Measurements from ENCODE around the gene HOGA1. TPM values are rescaled to one million over a fixed set of nuclear protein-coding genes. Genes with fewer than 3 reads are reported as not detected.

HOGA1 gene
- total RNA-seq, 2 experiments from 2014 or later: not detected

- H3K36me3 Mint-ChIP-seq: no peaks in the 10 kb centered on the region
- no peaks in the 10 kb centered on the region for H3K9me3 Mint-ChIP-seq
- H3K27me3 Mint-ChIP-seq: peaks cover 7% of the 10 kb centered on the region
- no peak for DNase-seq
- H3K27ac Mint-ChIP-seq: no peak overlapping the region
- POLR2A ChIA-PET: no interaction called here
- ATAC-seq (ENCODE audit: low read depth): no peak
- H3K4me1 Mint-ChIP-seq: no peaks in the 10 kb centered on the region
- H3K4me3 Mint-ChIP-seq: no peak overlapping the region
Measured at GRCh38 chr10:97597778-97598177, 13.6 kb downstream of the HOGA1 start.

GRCh38 chr10:97598407-97599271, 14.4 kb downstream of the HOGA1 start:
- H3K4me3 Mint-ChIP-seq: no peak overlapping the region
- no peak for ATAC-seq (ENCODE audit: low read depth)
- DNase-seq: no peak
- POLR2A ChIA-PET: no interaction called here
- no peaks in the 10 kb centered on the region for H3K36me3 Mint-ChIP-seq
- H3K4me1 Mint-ChIP-seq: no peaks in the 10 kb centered on the region
- peaks cover 7% of the 10 kb centered on the region for H3K27me3 Mint-ChIP-seq
- no peaks in the 10 kb centered on the region for H3K9me3 Mint-ChIP-seq
- no peak overlapping the region for H3K27ac Mint-ChIP-seq

DNA sequence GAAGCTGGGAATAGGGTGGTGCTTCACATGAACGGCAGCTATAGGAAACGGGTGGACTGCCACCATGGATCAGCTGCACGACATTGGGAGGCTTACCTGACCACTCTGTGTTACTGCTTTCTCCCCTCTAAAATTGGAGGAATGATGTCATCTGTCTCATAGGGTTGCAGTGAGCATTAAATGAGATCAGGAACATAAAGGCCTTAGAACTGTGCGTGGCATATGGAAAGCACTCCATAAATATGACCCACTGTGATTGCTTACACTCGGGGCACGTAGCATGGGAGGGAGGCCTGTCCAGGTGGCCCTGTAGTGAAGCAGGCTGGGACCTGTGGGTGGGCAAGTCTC, 15.1 kb downstream of the HOGA1 start:
- DNase-seq (no peak), ATAC-seq (ENCODE audit: low read depth) (no peak)
- no peaks in the 10 kb centered on the region for H3K4me1 Mint-ChIP-seq
- no peak overlapping the region for H3K27ac Mint-ChIP-seq
- no peak overlapping the region for H3K4me3 Mint-ChIP-seq
- H3K9me3 Mint-ChIP-seq: no peaks in the 10 kb centered on the region
- POLR2A ChIA-PET: no interaction called here
- peaks cover 7% of the 10 kb centered on the region for H3K27me3 Mint-ChIP-seq
- H3K36me3 Mint-ChIP-seq: no peaks in the 10 kb centered on the region

DNA sequence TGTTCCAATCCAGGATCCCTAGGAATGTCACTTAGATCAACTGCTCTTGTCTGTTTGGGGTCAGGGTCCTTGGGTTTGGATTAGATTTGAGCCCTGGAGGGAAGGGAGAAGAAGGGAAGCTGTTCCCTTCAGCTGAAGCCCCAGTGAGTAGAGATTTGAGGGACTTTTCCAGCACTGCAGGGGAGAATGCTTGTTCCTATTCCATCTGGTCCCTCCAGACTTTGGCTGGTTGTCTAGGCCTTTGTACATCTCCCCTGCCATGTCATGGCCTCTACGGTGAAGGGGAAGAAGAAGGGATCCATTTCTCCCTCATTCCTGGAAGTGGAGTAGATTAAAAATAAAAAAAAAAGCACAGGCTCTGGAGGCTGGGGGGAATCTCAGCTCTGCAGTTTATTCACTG, 16.4 kb downstream of the HOGA1 start:
- H3K9me3 Mint-ChIP-seq: no peaks in the 10 kb centered on the region
- ATAC-seq (ENCODE audit: low read depth) (no peak), DNase-seq (no peak)
- no peaks in the 10 kb centered on the region for H3K36me3 Mint-ChIP-seq
- peaks cover 9% of the 10 kb centered on the region for H3K27me3 Mint-ChIP-seq
- H3K27ac Mint-ChIP-seq: no peak overlapping the region
- H3K4me1 Mint-ChIP-seq: no peaks in the 10 kb centered on the region
- POLR2A ChIA-PET: no interaction called here
- no peak overlapping the region for H3K4me3 Mint-ChIP-seq

GRCh38 chr10:97601268-97602215, 17.4 kb downstream of the HOGA1 start:
- no peaks in the 10 kb centered on the region for H3K36me3 Mint-ChIP-seq
- H3K27me3 Mint-ChIP-seq: peaks cover 7% of the 10 kb centered on the region
- no peak overlapping the region for H3K4me3 Mint-ChIP-seq
- no peak overlapping the region for H3K27ac Mint-ChIP-seq
- ATAC-seq (ENCODE audit: low read depth): no peak
- POLR2A ChIA-PET: no interaction called here
- DNase-seq: no peak
- no peaks in the 10 kb centered on the region for H3K4me1 Mint-ChIP-seq
- no peaks in the 10 kb centered on the region for H3K9me3 Mint-ChIP-seq

DNA sequence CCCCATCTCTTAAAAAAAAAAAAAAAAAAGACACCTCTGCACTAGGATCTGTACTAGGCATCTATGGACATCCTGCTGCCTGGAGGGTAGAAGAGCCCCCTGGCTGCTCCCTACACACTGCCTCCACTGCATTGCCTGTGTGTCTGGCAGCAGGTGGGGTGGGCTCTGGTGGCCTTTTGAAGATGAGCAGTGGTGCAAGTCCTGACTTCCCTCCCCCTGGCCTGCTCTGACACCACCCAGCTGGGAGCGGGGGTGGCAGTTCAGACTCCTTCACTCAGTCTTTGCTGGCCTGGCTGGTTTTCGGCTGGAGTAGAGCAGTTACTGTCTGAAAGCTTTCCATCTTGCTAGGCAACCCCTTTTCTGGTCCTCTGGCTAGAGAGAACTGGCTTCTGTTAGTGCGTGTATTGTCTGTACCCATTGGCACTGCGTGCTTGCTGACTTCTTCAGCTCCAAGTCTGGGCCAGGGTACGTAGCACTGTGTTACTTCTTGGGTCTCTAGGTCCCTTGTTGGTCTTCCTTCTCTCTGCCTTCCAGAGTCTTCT, 23.0 kb downstream of the HOGA1 start:
- peaks cover 4% of the 10 kb centered on the region for H3K27me3 Mint-ChIP-seq
- H3K4me1 Mint-ChIP-seq: no peaks in the 10 kb centered on the region
- no peaks in the 10 kb centered on the region for H3K36me3 Mint-ChIP-seq
- ATAC-seq (ENCODE audit: low read depth) (no peak), DNase-seq (no peak)
- H3K4me3 Mint-ChIP-seq: no peak overlapping the region
- POLR2A ChIA-PET: no interaction called here
- no peak overlapping the region for H3K27ac Mint-ChIP-seq
- no peaks in the 10 kb centered on the region for H3K9me3 Mint-ChIP-seq

GRCh38 chr10:97608991-97609561, 24.9 kb downstream of the HOGA1 start:
- Mint-ChIP-seq H3K36me3 (no peaks in the 10 kb centered on the region), H3K27me3 (peaks cover 3% of the 10 kb centered on the region), H3K9me3 (no peaks in the 10 kb centered on the region), H3K4me3 (no peak overlapping the region), H3K27ac (no peak overlapping the region), H3K4me1 (no peaks in the 10 kb centered on the region)
- ATAC-seq (ENCODE audit: low read depth) (no peak), DNase-seq (no peak)
- POLR2A ChIA-PET: no interaction called here

DNA sequence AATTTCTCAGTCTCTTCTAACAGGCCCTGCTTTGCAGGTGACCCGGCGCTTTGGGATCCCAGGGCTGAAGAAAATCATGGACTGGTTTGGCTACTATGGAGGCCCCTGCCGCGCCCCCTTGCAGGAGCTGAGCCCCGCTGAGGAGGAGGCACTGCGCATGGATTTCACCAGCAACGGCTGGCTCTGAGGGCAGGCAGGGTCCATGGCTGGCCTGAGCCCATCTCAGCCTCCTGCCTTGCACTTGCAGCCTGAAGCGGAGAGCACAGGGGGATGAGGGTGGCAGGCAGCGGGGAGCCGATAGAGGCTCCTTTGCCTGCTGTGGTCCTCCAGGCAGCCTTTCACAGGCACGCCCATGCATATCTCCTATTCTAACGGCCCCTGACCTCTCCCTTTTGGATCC, 27.3 kb downstream of the HOGA1 start:
- ATAC-seq (ENCODE audit: low read depth) (no peak), DNase-seq (no peak)
- POLR2A ChIA-PET: no interaction called here
- Mint-ChIP-seq H3K36me3 (no peaks in the 10 kb centered on the region), H3K4me3 (no peak overlapping the region), H3K27me3 (no peaks in the 10 kb centered on the region), H3K27ac (no peak overlapping the region), H3K4me1 (no peaks in the 10 kb centered on the region), H3K9me3 (no peaks in the 10 kb centered on the region)

DNA sequence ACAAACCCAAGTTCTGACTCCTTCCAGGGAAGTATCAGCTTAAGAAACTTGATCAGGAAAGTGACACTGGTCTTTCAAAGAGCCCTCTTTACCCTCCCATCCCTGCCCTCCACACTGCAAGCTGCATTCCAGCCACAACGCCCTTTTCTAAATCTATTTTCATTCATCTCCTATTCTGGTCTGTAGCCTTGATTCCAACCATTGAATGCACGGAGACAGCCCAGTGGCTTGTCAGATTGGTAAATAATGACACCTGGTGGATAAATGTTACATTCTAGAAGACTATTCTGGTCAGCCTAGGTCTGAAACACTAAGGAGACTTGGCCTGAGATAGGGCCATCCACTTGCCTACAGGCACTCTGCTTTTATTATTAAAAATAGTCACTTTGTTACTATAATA, 28.2 kb downstream of the HOGA1 start:
- no peaks in the 10 kb centered on the region for H3K36me3 Mint-ChIP-seq
- no peaks in the 10 kb centered on the region for H3K27me3 Mint-ChIP-seq
- DNase-seq: no peak
- H3K9me3 Mint-ChIP-seq: no peaks in the 10 kb centered on the region
- no peak overlapping the region for H3K4me3 Mint-ChIP-seq
- POLR2A ChIA-PET: no interaction called here
- H3K4me1 Mint-ChIP-seq: no peaks in the 10 kb centered on the region
- peak; percentile 60 for ATAC-seq (ENCODE audit: low read depth)
- no peak overlapping the region for H3K27ac Mint-ChIP-seq

DNA sequence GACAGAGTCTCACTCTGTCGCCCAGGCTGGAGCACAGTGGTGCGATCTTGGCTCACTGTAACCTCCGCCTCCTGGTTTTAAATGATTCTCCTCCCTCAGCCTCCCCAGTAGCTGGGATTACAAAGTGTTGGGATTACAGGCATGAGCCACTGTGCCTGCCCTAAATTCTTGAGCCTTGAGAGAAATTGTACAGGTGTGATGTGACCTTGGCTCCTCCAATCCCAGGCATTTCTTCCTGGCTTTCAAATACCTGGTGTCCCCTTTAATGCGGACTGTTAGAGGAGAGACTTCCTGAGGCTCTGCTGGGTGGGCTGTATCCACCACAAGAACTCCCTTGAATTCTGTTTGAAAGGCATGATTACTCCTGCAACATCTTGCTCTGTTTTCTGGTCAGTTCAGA, 34.1 kb downstream of the HOGA1 start:
- Mint-ChIP-seq H3K27ac (no peak overlapping the region), H3K27me3 (no peaks in the 10 kb centered on the region), H3K4me3 (no peak overlapping the region), H3K36me3 (no peaks in the 10 kb centered on the region), H3K4me1 (no peaks in the 10 kb centered on the region), H3K9me3 (no peaks in the 10 kb centered on the region)
- POLR2A ChIA-PET: no interaction called here
- no peak for DNase-seq
- no peak for ATAC-seq (ENCODE audit: low read depth)

DNA sequence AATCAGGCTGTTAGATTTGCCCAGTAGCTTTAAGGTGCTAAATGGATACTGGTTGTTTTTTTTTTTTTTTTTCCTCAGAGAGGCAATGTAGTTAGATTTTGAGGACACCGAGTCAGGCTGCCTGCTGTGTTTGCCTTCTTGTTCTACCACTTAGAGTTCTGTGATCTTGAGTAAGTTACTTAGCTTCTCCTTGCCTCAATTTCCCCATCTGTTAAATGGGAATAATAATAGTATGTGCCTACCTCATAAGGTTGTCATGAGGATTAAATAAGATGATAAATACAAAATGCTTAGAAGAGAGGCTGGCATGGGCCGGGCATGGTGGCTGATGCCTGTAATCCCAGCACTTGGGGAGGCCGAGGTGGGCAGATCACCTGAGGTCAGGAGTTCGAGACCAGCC, 34.5 kb downstream of the HOGA1 start:
- DNase-seq (no peak), ATAC-seq (ENCODE audit: low read depth) (no peak)
- Mint-ChIP-seq H3K9me3 (no peaks in the 10 kb centered on the region), H3K4me3 (no peak overlapping the region), H3K4me1 (no peaks in the 10 kb centered on the region), H3K36me3 (no peaks in the 10 kb centered on the region), H3K27me3 (no peaks in the 10 kb centered on the region), H3K27ac (no peak overlapping the region)
- POLR2A ChIA-PET: no interaction called here

- POLR2A ChIA-PET: no interaction called here
- H3K27ac Mint-ChIP-seq: no peak overlapping the region
Measured at GRCh38 chr10:97623277-97623676, 39.1 kb downstream of the HOGA1 start.

DNA sequence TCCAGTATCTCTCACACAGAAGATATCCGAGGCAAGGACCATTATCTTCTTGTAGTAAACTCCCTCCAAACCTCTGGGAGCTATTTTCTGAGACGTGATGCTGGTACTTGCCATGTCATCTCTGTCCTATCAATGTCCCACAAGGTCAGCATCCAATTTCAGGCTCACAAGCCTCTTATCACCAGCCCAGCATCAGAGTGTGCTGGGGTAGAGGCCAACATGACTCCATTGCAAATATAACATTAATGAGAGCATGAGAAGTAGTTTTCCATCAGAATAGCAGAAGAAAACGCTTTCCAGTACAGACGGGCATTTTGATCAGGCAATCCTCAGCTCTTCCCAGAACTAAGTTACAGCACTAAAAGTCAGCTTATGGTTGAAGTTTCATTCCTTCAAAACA, 43.5 kb downstream of the HOGA1 start:
- ATAC-seq (ENCODE audit: low read depth) (no peak), DNase-seq (no peak)
- POLR2A ChIA-PET: no interaction called here
- Mint-ChIP-seq H3K9me3 (peaks cover 1% of the 10 kb centered on the region), H3K4me1 (peaks cover 5% of the 10 kb centered on the region), H3K4me3 (no peak overlapping the region), H3K27ac (no peak overlapping the region), H3K36me3 (no peaks in the 10 kb centered on the region), H3K27me3 (no peaks in the 10 kb centered on the region)

More at GRCh38 chr10:97623277-97623676, 39.1 kb downstream of the HOGA1 start:
- Mint-ChIP-seq H3K27me3 (no peaks in the 10 kb centered on the region), H3K36me3 (no peaks in the 10 kb centered on the region), H3K9me3 (no peaks in the 10 kb centered on the region), H3K4me3 (no peak overlapping the region), H3K4me1 (no peaks in the 10 kb centered on the region)
- DNase-seq: no peak
- ATAC-seq (ENCODE audit: low read depth): no peak

Measured in activated naive CD8-positive, alpha-beta T cell treated with anti-CD3 and anti-CD28 coated beads, Interleukin-2, amount 10 ng/mL, durations not matched to agents 7 days and 5 days (primary cell).